HepG2 (cell line): ENCODE results near the gene SLX4. TPM values are rescaled to one million over a fixed set of nuclear protein-coding genes. Genes with fewer than 3 reads are reported as not detected.
A peak's percentile ranks its signal among the peaks of the same experiment; 100 is the strongest.

ENCODE experiments used
- AGO2 ChIP-seq: fragments of 200-400 bp; formaldehyde crosslinking; optimal IDR thresholded peaks from 2 replicates; pipeline ENCODE3; 2017; ENCODE audit warnings: mild to moderate bottlenecking, low read depth, low read length, moderate library complexity
- EHMT2 ChIP-seq: fragments of 200-600 bp; sonication (generic); IDR thresholded peaks from 2 replicates; pipeline ENCODE4 v1.7.0; 2017; ENCODE audit warnings: antibody characterized with exemption, low read depth, low read length, borderline replicate concordance
- FOSL2 ChIP-seq: sonication (generic); formaldehyde crosslinking; IDR thresholded peaks from 2 replicates; pipeline ENCODE4 v1.4.0; 2020; ENCODE audit warnings: missing genetic modification reagents
- FOXO1 ChIP-seq: sonication (generic); formaldehyde crosslinking; IDR thresholded peaks from 2 replicates; pipeline ENCODE4 v1.4.0; 2020; ENCODE audit warnings: missing genetic modification reagents
- HHEX ChIP-seq: IDR thresholded peaks from 2 replicates; pipeline ENCODE4 v1.6.1; 2016; ENCODE audit warnings: control low read depth
- IRF2 ChIP-seq: IDR thresholded peaks from 2 replicates; pipeline ENCODE4 v1.6.1; 2018; ENCODE audit warnings: missing genetic modification reagents, missing compliant biosample characterization
- IRX3 ChIP-seq: sonication (generic); formaldehyde crosslinking; IDR thresholded peaks from 2 replicates; pipeline ENCODE4 v1.8.1; 2023; ENCODE audit warnings: mild to moderate bottlenecking, low read depth, missing genetic modification reagents, borderline replicate concordance
- KDM6A ChIP-seq: IDR thresholded peaks from 2 replicates; pipeline ENCODE4 v1.6.1; 2016; ENCODE audit warnings: low read depth
- MAF1 ChIP-seq: sonication (generic); formaldehyde crosslinking; IDR thresholded peaks from 2 replicates; pipeline ENCODE4 v1.5.0; 2020; ENCODE audit warnings: missing genetic modification reagents, borderline replicate concordance
- NFIC ChIP-seq: IDR thresholded peaks from 2 replicates; pipeline ENCODE4 v1.6.1; 2012; ENCODE audit warnings: mild to moderate bottlenecking, low read length, inconsistent platforms
- PRPF4 ChIP-seq: fragments of 200-400 bp; formaldehyde crosslinking; IDR thresholded peaks from 2 replicates; pipeline ENCODE4 v1.6.1; 2016; ENCODE audit warnings: low read length, low read depth; ENCODE audit not compliant: poor library complexity, severe bottlenecking
- SATB2 ChIP-seq: sonication (generic); formaldehyde crosslinking; IDR thresholded peaks from 2 replicates; pipeline ENCODE4 v1.5.0; 2020; ENCODE audit warnings: missing genetic modification reagents
- TAF15 ChIP-seq: fragments of 200-400 bp; formaldehyde crosslinking; IDR thresholded peaks from one replicate; pipeline ENCODE4 v1.6.1; 2018; ENCODE audit warnings: mild to moderate bottlenecking, low read depth, low read length; ENCODE audit not compliant: poor library complexity, severe bottlenecking
- TEAD3 ChIP-seq: optimal IDR thresholded peaks from 2 replicates; pipeline ENCODE3; 2016; ENCODE audit warnings: borderline replicate concordance
- ZKSCAN5 ChIP-seq: sonication (generic); formaldehyde crosslinking; IDR thresholded peaks from 2 replicates; pipeline ENCODE4 v1.5.1; 2020; ENCODE audit warnings: mild to moderate bottlenecking, missing genetic modification reagents
- ZNF101 ChIP-seq: sonication (generic); formaldehyde crosslinking; IDR thresholded peaks from 2 replicates; pipeline ENCODE4 v1.4.0; 2020; ENCODE audit warnings: mild to moderate bottlenecking, low read depth, missing genetic modification reagents, borderline replicate concordance
- ZNF549 ChIP-seq: sonication (generic); formaldehyde crosslinking; IDR thresholded peaks from 2 replicates; pipeline ENCODE4 v1.5.0; 2020; ENCODE audit warnings: missing genetic modification reagents
- ZNF562 ChIP-seq: sonication (generic); formaldehyde crosslinking; IDR thresholded peaks from 2 replicates; pipeline ENCODE4 v1.8.0; 2022; ENCODE audit warnings: missing genetic modification reagents, borderline replicate concordance
- ZNF792 ChIP-seq: IDR thresholded peaks from 2 replicates; pipeline ENCODE4 v1.6.1; 2016
- polyA plus RNA-seq, 8 experiments: library from polyadenylated mRNA; depleted of rRNA in 3 of 8; stranded (reverse) in 7 of 8; unstranded in 1 of 8; fragments of >200 nt; fragmentation: Illumina TruSeq in 4 of 8; extraction: Trizol in 4 of 8; gene quantifications; 2 replicates each; pipeline versions ENCODE4 v1.2.1 to v1.2.3, GENCODE V29; 2011 to 2016; ENCODE audit warnings: low read depth in 4 of 8, missing spikeins in 1 of 8, mixed read lengths in 1 of 8; ENCODE audit not compliant: insufficient read depth in 1 of 8
- total RNA-seq, 5 experiments: library from RNA; depleted of rRNA; stranded (reverse); fragments of >200 nt; fragmentation: Illumina TruSeq; extraction: Trizol; gene quantifications; 2 replicates each; pipeline ENCODE4 v1.2.3, GENCODE V29; 2016; ENCODE audit warnings: low read depth in 1 of 5
- TF ChIP-seq, protein P1 (sequence below): sonication (generic); formaldehyde crosslinking; IDR thresholded peaks from 2 replicates; pipeline ENCODE4 v1.5.0; 2020; ENCODE audit warnings: missing genetic modification reagents
- TF ChIP-seq, protein P2 (sequence below): sonication (generic); formaldehyde crosslinking; conservative IDR thresholded peaks from 2 replicates; pipeline ENCODE4 v1.4.0; 2020; ENCODE audit warnings: mild to moderate bottlenecking, missing genetic modification reagents, moderate library complexity
- TF ChIP-seq, protein P3 (sequence below): IDR thresholded peaks from 2 replicates; pipeline ENCODE4 v1.6.1; 2016
- TF ChIP-seq, protein P4 (sequence below): sonication (generic); formaldehyde crosslinking; IDR thresholded peaks from 2 replicates; pipeline ENCODE4 v1.5.1; 2020; ENCODE audit warnings: mild to moderate bottlenecking, missing genetic modification reagents, borderline replicate concordance
- TF ChIP-seq, protein P5 (sequence below): sonication (generic); formaldehyde crosslinking; IDR thresholded peaks from 2 replicates; pipeline ENCODE4 v1.4.0; 2020; ENCODE audit warnings: missing genetic modification reagents, borderline replicate concordance

The SLX4 gene
- total and polyA plus RNA-seq, 2 of the 13 experiments (the other 11 are each of a cell fraction or from before 2014, with no cell fraction given) = 1.1 to 3.6 TPM

DNA sequence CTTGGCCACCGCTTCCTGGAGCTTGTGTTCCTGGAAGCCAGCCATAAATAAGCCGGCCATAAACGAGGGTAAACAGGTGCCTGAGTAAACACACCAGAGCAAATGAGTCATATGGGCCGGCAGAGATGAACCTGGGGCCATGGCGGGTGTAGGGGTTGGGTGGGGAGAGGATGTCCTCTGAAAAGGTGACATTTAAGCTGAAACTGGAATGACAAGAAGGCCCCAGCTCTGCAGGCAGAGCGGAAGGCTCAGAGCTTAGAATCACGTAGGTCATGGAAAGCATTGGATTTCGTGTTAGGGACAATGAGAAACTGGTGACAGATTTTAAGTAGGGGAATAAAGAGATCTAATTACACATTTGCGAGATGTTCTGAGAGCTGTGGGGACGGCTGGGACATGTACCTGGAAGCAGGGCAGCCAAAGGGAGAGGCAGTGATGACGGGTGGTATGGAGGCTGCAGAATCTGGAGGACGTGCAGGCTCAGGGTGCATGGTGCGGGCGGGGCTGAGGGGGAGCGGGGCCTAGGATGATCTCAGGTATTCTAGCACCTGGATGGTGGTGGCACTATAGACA lies 35.0 kb upstream of the SLX4 start (continued):
- TF ChIP-seq EHMT2 (no peak), IRX3 (CRISPR knock-in tag) (no peak), PRPF4 (no peak), HHEX (CRISPR knock-in tag) (no peak), MAF1 (CRISPR knock-in tag) (no peak), KDM6A (CRISPR knock-in tag) (0 out of 2 replicates have a peak, but pooled peaks have one; percentile 29), ZKSCAN5 (no peak), TEAD3 (peak; percentile 26), ZNF562 (no peak), SATB2 (CRISPR knock-in tag) (no peak), ZNF792 (CRISPR knock-in tag) (no peak), AGO2 (no peak), ZNF101 (CRISPR knock-in tag) (no peak), FOSL2 (CRISPR knock-in tag) (peak; percentile 98), IRF2 (CRISPR knock-in tag) (0 out of 2 replicates have a peak, but pooled peaks have one; percentile 18), TAF15 (no peak), ZNF549 (no peak), NFIC (0 out of 2 replicates have a peak, but pooled peaks have one; percentile 40), FOXO1 (CRISPR knock-in tag) (peak; percentile 88)
- TF ChIP-seq, protein P1, sequence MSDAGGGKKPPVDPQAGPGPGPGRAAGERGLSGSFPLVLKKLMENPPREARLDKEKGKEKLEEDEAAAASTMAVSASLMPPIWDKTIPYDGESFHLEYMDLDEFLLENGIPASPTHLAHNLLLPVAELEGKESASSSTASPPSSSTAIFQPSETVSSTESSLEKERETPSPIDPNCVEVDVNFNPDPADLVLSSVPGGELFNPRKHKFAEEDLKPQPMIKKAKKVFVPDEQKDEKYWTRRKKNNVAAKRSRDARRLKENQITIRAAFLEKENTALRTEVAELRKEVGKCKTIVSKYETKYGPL (CRISPR knock-in tag) = no peak
- TF ChIP-seq, protein P2, sequence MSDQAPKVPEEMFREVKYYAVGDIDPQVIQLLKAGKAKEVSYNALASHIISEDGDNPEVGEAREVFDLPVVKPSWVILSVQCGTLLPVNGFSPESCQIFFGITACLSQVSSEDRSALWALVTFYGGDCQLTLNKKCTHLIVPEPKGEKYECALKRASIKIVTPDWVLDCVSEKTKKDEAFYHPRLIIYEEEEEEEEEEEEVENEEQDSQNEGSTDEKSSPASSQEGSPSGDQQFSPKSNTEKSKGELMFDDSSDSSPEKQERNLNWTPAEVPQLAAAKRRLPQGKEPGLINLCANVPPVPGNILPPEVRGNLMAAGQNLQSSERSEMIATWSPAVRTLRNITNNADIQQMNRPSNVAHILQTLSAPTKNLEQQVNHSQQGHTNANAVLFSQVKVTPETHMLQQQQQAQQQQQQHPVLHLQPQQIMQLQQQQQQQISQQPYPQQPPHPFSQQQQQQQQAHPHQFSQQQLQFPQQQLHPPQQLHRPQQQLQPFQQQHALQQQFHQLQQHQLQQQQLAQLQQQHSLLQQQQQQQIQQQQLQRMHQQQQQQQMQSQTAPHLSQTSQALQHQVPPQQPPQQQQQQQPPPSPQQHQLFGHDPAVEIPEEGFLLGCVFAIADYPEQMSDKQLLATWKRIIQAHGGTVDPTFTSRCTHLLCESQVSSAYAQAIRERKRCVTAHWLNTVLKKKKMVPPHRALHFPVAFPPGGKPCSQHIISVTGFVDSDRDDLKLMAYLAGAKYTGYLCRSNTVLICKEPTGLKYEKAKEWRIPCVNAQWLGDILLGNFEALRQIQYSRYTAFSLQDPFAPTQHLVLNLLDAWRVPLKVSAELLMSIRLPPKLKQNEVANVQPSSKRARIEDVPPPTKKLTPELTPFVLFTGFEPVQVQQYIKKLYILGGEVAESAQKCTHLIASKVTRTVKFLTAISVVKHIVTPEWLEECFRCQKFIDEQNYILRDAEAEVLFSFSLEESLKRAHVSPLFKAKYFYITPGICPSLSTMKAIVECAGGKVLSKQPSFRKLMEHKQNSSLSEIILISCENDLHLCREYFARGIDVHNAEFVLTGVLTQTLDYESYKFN (CRISPR knock-in tag) = peak; percentile 80
- TF ChIP-seq, protein P3, sequence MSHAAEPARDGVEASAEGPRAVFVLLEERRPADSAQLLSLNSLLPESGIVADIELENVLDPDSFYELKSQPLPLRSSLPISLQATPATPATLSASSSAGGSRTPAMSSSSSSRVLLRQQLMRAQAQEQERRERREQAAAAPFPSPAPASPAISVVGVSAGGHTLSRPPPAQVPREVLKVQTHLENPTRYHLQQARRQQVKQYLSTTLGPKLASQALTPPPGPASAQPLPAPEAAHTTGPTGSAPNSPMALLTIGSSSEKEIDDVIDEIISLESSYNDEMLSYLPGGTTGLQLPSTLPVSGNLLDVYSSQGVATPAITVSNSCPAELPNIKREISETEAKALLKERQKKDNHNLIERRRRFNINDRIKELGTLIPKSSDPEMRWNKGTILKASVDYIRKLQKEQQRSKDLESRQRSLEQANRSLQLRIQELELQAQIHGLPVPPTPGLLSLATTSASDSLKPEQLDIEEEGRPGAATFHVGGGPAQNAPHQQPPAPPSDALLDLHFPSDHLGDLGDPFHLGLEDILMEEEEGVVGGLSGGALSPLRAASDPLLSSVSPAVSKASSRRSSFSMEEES (CRISPR knock-in tag) = no peak
- TF ChIP-seq, protein P4, sequence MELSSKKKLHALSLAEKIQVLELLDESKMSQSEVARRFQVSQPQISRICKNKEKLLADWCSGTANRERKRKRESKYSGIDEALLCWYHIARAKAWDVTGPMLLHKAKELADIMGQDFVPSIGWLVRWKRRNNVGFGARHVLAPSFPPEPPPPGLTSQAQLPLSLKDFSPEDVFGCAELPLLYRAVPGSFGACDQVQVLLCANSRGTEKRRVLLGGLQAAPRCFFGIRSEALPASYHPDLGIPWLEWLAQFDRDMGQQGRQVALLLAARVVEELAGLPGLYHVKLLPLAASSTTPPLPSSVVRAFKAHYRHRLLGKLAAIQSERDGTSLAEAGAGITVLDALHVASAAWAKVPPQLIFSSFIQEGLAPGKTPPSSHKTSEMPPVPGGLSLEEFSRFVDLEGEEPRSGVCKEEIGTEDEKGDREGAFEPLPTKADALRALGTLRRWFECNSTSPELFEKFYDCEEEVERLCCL (CRISPR knock-in tag) = no peak
- TF ChIP-seq, protein P5, sequence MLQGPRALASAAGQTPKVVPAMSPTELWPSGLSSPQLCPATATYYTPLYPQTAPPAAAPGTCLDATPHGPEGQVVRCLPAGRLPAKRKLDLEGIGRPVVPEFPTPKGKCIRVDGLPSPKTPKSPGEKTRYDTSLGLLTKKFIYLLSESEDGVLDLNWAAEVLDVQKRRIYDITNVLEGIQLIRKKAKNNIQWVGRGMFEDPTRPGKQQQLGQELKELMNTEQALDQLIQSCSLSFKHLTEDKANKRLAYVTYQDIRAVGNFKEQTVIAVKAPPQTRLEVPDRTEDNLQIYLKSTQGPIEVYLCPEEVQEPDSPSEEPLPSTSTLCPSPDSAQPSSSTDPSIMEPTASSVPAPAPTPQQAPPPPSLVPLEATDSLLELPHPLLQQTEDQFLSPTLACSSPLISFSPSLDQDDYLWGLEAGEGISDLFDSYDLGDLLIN = no peak
